Neuronal stem cell (in vitro differentiated cells): ENCODE results near the gene VPS50.
A peak's percentile ranks its signal among the peaks of the same experiment; 100 is the strongest.

Experiments used
- DNase-seq: peaks from one replicate; pipeline ENCODE4 v3.0.0-alpha.2; 2013; ENCODE audit warnings: low spot score
- H2AFZ ChIP-seq: one replicate; pipeline ENCODE4 v1.6.1; 2013; ENCODE audit warnings: mild to moderate bottlenecking, low read length, inconsistent platforms
- H2AK5ac ChIP-seq: 2 replicates; pipeline ENCODE4 v1.6.1; 2013; ENCODE audit warnings: low read depth, mild to moderate bottlenecking, inconsistent platforms, low read length, moderate library complexity, mixed read lengths
- H2BK120ac ChIP-seq: 2 replicates; pipeline ENCODE4 v1.6.1; 2013; ENCODE audit warnings: low read depth, mild to moderate bottlenecking, inconsistent platforms, low read length, moderate library complexity, mixed read lengths
- H2BK12ac ChIP-seq: one replicate; pipeline ENCODE4 v1.6.1; 2013; ENCODE audit warnings: low read length, inconsistent platforms
- H2BK15ac ChIP-seq: 2 replicates; pipeline ENCODE4 v1.6.1; 2013; ENCODE audit warnings: mild to moderate bottlenecking, low read length, inconsistent platforms, mixed read lengths
- H2BK5ac ChIP-seq: one replicate; pipeline ENCODE4 v1.6.1; 2013; ENCODE audit warnings: inconsistent platforms, mild to moderate bottlenecking, low read length, moderate library complexity
- H3K14ac ChIP-seq: one replicate; pipeline ENCODE4 v1.6.1; 2013; ENCODE audit warnings: low read length, inconsistent platforms
- H3K18ac ChIP-seq: 2 replicates; pipeline ENCODE4 v1.6.1; 2013; ENCODE audit warnings: low read length, inconsistent platforms
- H3K23ac ChIP-seq: 2 replicates; pipeline ENCODE4 v1.6.1; 2013; ENCODE audit warnings: low read depth, mild to moderate bottlenecking, mixed read lengths, low read length, inconsistent platforms; ENCODE audit not compliant: poor library complexity
- H3K27ac ChIP-seq: replicated peaks from 3 replicates; pipeline ENCODE4 v1.5.1; 2013; ENCODE audit warnings: low read length, inconsistent platforms
- H3K27me3 ChIP-seq, 3 experiments: 2 replicates each; pipeline ENCODE4 v1.6.1; 2013; ENCODE audit warnings: low read length in 3 of 3, mild to moderate bottlenecking in 2 of 3, inconsistent platforms in 1 of 3, low read depth in 1 of 3, mixed read lengths in 1 of 3, moderate library complexity in 1 of 3; ENCODE audit not compliant: control insufficient read depth in 3 of 3, insufficient read depth in 3 of 3
- H3K36me3 ChIP-seq, 2 donors: replicated peaks in 1 of 2; 2 replicates each; pipeline ENCODE4 v1.6.1; 2013; ENCODE audit warnings: low read length in 2 of 2; ENCODE audit not compliant: control insufficient read depth in 2 of 2, insufficient read depth in 2 of 2
- H3K4ac ChIP-seq: 2 replicates; pipeline ENCODE4 v1.6.1; 2013; ENCODE audit warnings: inconsistent platforms, mild to moderate bottlenecking, low read length, moderate library complexity
- H3K4me1 ChIP-seq, 2 donors: 1 replicate in 1 of 2; 2 replicates in 1 of 2; pipeline ENCODE4 v1.6.1; 2013; ENCODE audit warnings: low read length in 2 of 2, low read depth in 1 of 2; ENCODE audit not compliant: control insufficient read depth in 2 of 2, insufficient read depth in 1 of 2
- H3K4me2 ChIP-seq: one replicate; pipeline ENCODE4 v1.6.1; 2013; ENCODE audit warnings: mild to moderate bottlenecking, low read length, inconsistent platforms; ENCODE audit not compliant: insufficient read depth, poor library complexity, severe bottlenecking
- H3K4me3 ChIP-seq, 2 donors: 2 replicates each; pipeline ENCODE4 v1.5.1; 2013; ENCODE audit warnings: low read length in 2 of 2, mild to moderate bottlenecking in 2 of 2, inconsistent platforms in 1 of 2, moderate library complexity in 1 of 2
- H3K79me1 ChIP-seq: one replicate; pipeline ENCODE4 v1.6.1; 2013; ENCODE audit warnings: low read depth, mild to moderate bottlenecking, inconsistent platforms, low read length, moderate library complexity
- H3K9ac ChIP-seq: one replicate; pipeline ENCODE4 v1.6.1; 2013; ENCODE audit warnings: mild to moderate bottlenecking, low read depth, low read length, inconsistent platforms; ENCODE audit not compliant: poor library complexity
- H3K9me3 ChIP-seq, 2 donors: replicated peaks in 1 of 2; 2 replicates each; pipeline versions ENCODE3 to v1.6.1; 2013; ENCODE audit warnings: low read length in 2 of 2, mild to moderate bottlenecking in 2 of 2, inconsistent platforms in 1 of 2, low read depth in 1 of 2, mixed read lengths in 1 of 2, moderate library complexity in 1 of 2; ENCODE audit not compliant: control insufficient read depth in 2 of 2, insufficient read depth in 1 of 2
- H4K8ac ChIP-seq: one replicate; pipeline ENCODE4 v1.6.1; 2013; ENCODE audit warnings: low read depth, mild to moderate bottlenecking, inconsistent platforms, low read length, moderate library complexity
- H4K91ac ChIP-seq: one replicate; pipeline ENCODE4 v1.6.1; 2013; ENCODE audit warnings: low read length, low read depth, mild to moderate bottlenecking, inconsistent platforms; ENCODE audit not compliant: poor library complexity
- WGBS, 2 donors: extraction: QIAGEN DNeasy Blood & Tissue Kit; methylation state at CpG; one replicate each; pipeline ENCODE4 v1.1.7; 2013; ENCODE audit warnings: missing lambda C conversion rate in 2 of 2, mixed read lengths in 1 of 2; ENCODE audit not compliant: insufficient read length in 2 of 2, insufficient replicate concordance in 1 of 2; ENCODE audit errors: extremely low coverage in 2 of 2; 5-methylcytosine and 5-hydroxymethylcytosine counted together

The VPS50 gene

DNA sequence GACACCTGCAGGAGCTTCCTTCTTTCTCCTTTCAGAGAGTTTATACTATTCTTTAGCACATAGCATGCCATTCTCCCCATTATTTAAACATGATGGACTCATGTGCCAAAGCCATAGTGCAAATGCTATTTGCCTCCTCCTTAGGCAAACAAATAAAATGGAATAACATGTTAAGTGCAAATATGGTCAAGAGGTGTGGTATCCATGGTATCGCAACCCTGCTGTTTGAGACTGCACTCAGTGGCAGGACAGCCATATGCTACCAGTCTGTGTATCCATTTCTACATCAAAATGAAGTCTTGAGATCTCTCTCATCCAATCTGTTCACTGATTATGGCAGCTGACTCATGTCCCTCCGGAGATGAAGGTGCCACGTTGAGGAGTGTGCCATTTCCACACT, 28.7 kb upstream of the VPS50 start:
- Histone ChIP-seq H3K23ac (no peak overlapping the region), H4K91ac (no peak overlapping the region), H3K4me3 (no peak overlapping the region), H2BK12ac (no peak overlapping the region), H3K27ac (no peak overlapping the region), H3K18ac (no peak overlapping the region), H3K79me1 (no peaks in the 10 kb centered on the region), H2AK5ac (no peak overlapping the region), H3K4me2 (no peak overlapping the region), H2AFZ (no peak overlapping the region), H3K9me3 (no peaks in the 10 kb centered on the region), H3K14ac (no peak overlapping the region), H4K8ac (no peak overlapping the region), H3K27me3 (peaks cover 0 to 40% (median 0%) of the 10 kb centered on the region in 3 experiments), H3K36me3 (no peaks in the 10 kb centered on the region), H2BK15ac (no peak overlapping the region), H3K4ac (no peak overlapping the region), H3K4me1 (no peaks in the 10 kb centered on the region), H2BK5ac (no peak overlapping the region), H2BK120ac (no peak overlapping the region), H3K9ac (no peak overlapping the region)
- no CpG with 5 or more reads among the region's 3 CpGs for WGBS, 2 donors
- DNase-seq, result no peak

DNA sequence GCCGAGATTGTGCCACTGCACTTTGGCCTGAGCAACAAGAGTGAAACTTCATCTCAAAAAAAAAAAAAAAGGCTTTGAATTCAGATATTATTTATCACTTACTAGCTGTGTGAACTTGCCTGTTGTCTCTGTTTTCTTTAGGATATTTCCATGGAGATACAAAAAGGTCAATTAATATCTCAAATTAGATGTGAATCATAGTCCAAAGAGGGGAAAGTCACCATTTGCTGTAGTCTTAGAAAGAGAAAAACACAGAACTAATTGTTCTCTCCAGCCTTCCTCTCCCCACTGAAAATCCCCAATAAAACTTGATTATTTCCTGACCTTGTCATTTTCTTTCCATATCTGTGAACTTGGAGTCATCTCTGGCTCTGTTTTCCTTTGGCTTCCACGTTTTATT, 27.1 kb upstream of the VPS50 start:
- WGBS, 2 donors, result no CpG with 5 or more reads among the region's 2 CpGs

DNA sequence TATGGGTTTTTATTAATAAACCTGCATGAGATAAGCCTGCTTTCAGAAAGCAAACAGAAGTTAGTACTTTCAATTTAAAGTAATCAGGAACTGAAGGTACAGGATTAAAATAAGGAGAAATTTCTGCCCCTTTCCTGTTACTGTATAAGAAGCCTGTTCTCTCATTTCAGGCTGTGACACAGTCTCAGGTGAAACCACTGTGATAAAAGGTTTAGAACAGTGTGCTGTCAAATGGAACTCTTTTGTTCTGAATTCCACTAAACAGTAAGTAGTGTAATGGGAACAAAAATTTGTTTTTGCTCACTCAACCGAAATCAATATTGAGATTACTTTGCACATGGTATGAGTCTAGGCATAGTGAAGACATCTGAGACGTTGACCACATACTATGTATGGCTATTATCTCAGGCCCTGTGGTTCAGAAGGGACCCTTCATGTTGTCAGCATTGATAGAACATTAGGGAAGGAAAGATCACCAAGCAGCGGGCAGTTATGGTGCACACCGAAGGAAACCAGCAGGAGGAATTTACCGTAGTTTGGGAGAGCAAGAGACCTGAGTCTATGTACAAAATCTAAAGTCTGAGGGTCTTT, 20.8 kb upstream of the VPS50 start:
- H3K79me1 ChIP-seq, result no peaks in the 10 kb centered on the region
- no peak overlapping the region for H4K91ac ChIP-seq
- no peak overlapping the region for H3K4me3 ChIP-seq
- peaks cover 0 to 62% (median 0%) of the 10 kb centered on the region in 3 experiments for H3K27me3 ChIP-seq
- no peak overlapping the region for H2BK12ac ChIP-seq
- H3K9me3 ChIP-seq, result no peaks in the 10 kb centered on the region
- no peak overlapping the region for H3K23ac ChIP-seq
- no peak overlapping the region for H3K14ac ChIP-seq
- no peak overlapping the region for H2BK15ac ChIP-seq
- no peak overlapping the region for H2AFZ ChIP-seq
- no peak overlapping the region for H2BK120ac ChIP-seq
- DNase-seq, result no peak
- H3K9ac ChIP-seq, result no peak overlapping the region
- no peaks in the 10 kb centered on the region for H3K36me3 ChIP-seq
- no peak overlapping the region for H3K4ac ChIP-seq
- H3K27ac ChIP-seq, result no peak overlapping the region
- no peak overlapping the region for H2AK5ac ChIP-seq
- H3K4me1 ChIP-seq, result no peaks in the 10 kb centered on the region
- H3K4me2 ChIP-seq, result no peak overlapping the region
- no CpG with 5 or more reads among the region's 5 CpGs for WGBS, 2 donors
- no peak overlapping the region for H4K8ac ChIP-seq
- no peak overlapping the region for H3K18ac ChIP-seq
- H2BK5ac ChIP-seq, result no peak overlapping the region

More for the DNA sequence above, 27.1 kb upstream of the VPS50 start:
- Histone ChIP-seq H3K4ac (no peak overlapping the region), H3K18ac (no peak overlapping the region), H4K91ac (no peak overlapping the region), H2AK5ac (no peak overlapping the region), H4K8ac (no peak overlapping the region), H3K4me3 (no peak overlapping the region), H2AFZ (no peak overlapping the region), H3K79me1 (no peaks in the 10 kb centered on the region), H3K27me3 (peaks cover 0 to 50% (median 0%) of the 10 kb centered on the region in 3 experiments), H3K36me3 (no peaks in the 10 kb centered on the region), H2BK5ac (no peak overlapping the region), H3K4me1 (no peaks in the 10 kb centered on the region), H3K9me3 (no peaks in the 10 kb centered on the region), H2BK120ac (no peak overlapping the region), H3K14ac (no peak overlapping the region), H3K27ac (no peak overlapping the region), H3K23ac (no peak overlapping the region), H2BK12ac (no peak overlapping the region), H3K4me2 (no peak overlapping the region), H2BK15ac (no peak overlapping the region), H3K9ac (no peak overlapping the region)
- no peak for DNase-seq

DNA sequence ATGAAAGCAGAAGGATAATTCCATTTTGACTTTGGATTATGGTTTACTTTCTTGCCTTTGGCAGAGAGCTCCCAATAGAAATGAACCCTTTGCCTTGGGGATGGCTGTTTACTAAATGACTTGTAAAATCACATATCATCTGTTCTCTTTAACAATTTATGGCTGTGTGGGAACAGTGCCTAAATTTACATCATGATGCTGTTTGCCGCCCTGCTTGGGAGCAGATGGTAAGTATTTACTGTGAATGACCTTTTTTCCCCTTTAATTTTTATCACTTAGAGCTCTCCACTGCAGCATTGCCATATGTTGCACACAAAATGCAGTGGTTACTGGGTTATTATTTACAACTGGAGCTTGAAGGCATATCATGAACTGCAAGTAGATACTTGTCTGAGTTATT, 19.3 kb upstream of the VPS50 start:
- peak overlapping the region; percentile 17 for H4K8ac ChIP-seq
- no peaks in the 10 kb centered on the region for H3K4me1 ChIP-seq
- no peak overlapping the region for H2BK12ac ChIP-seq
- H2AFZ ChIP-seq, result no peak overlapping the region
- H2BK5ac ChIP-seq, result no peak overlapping the region
- no peak overlapping the region for H3K18ac ChIP-seq
- H3K36me3 ChIP-seq, result no peaks in the 10 kb centered on the region
- no peak overlapping the region for H3K4me3 ChIP-seq
- no CpG with 5 or more reads among the region's 1 CpG for WGBS, 2 donors
- peaks cover 0 to 57% (median 0%) of the 10 kb centered on the region in 3 experiments for H3K27me3 ChIP-seq
- H2AK5ac ChIP-seq, result no peak overlapping the region
- no peak overlapping the region for H3K27ac ChIP-seq
- H3K23ac ChIP-seq, result no peak overlapping the region
- H4K91ac ChIP-seq, result no peak overlapping the region
- no peaks in the 10 kb centered on the region for H3K9me3 ChIP-seq
- H3K9ac ChIP-seq, result no peak overlapping the region
- H3K4me2 ChIP-seq, result no peak overlapping the region
- H2BK120ac ChIP-seq, result no peak overlapping the region
- H3K4ac ChIP-seq, result no peak overlapping the region
- no peak overlapping the region for H2BK15ac ChIP-seq
- H3K14ac ChIP-seq, result no peak overlapping the region
- no peaks in the 10 kb centered on the region for H3K79me1 ChIP-seq
- no peak for DNase-seq
